SU-DHL-6 (cell line): Measurements from ENCODE around the gene ZNF154.

Experiments used
- H2AFZ ChIP-seq: fragments of 200-600 bp; sonication (generic); 2 replicates; pipeline ENCODE4 v1.6.1; 2014; ENCODE audit warnings: low read depth, mild to moderate bottlenecking, moderate library complexity, mixed read lengths, antibody characterized with exemption, low read length; ENCODE audit not compliant: severe bottlenecking
- H3F3A ChIP-seq: fragments of 200-600 bp; shearing (Covaris generic); 2 replicates; pipeline ENCODE4 v1.6.0; 2016; ENCODE audit warnings: antibody characterized with exemption, mild to moderate bottlenecking; ENCODE audit not compliant: insufficient read depth
- H3K27ac ChIP-seq: fragments of 200-600 bp; sonication (generic); 2 replicates; pipeline ENCODE4 v1.5.1; 2016; ENCODE audit warnings: low read depth, mild to moderate bottlenecking, low read length, moderate library complexity, mixed read lengths
- H3K27me3 ChIP-seq: fragments of 200-600 bp; sonication (generic), shearing (Covaris generic); 2 replicates; pipeline ENCODE4 v1.6.0; 2014; ENCODE audit warnings: mild to moderate bottlenecking, low read length
- H3K36me3 ChIP-seq: fragments of 200-600 bp; sonication (generic); 2 replicates; pipeline ENCODE4 v1.6.1; 2014; ENCODE audit warnings: mild to moderate bottlenecking, low read length, mixed read lengths
- H3K4me2 ChIP-seq: fragments of 300-600, 200-600 bp; shearing (Covaris generic), sonication (generic); 2 replicates; pipeline ENCODE4 v1.6.0; 2014; ENCODE audit warnings: low read length, low read depth, mild to moderate bottlenecking; ENCODE audit not compliant: poor library complexity, severe bottlenecking
- H3K4me3 ChIP-seq: fragments of 200-600 bp; sonication (generic); 2 replicates; pipeline ENCODE4 v1.5.1; 2014; ENCODE audit warnings: antibody characterized with exemption, low read length, mild to moderate bottlenecking, mixed read lengths; ENCODE audit not compliant: insufficient read depth, poor library complexity, severe bottlenecking
- H3K79me2 ChIP-seq: fragments of 200-600 bp; sonication (generic); 2 replicates; pipeline ENCODE4 v1.6.1; 2014; ENCODE audit warnings: mild to moderate bottlenecking, low read length, moderate library complexity; ENCODE audit not compliant: insufficient read depth
- H3K9ac ChIP-seq: fragments of 200-600 bp; sonication (generic); 2 replicates; pipeline ENCODE4 v1.7.0; 2014; ENCODE audit warnings: mild to moderate bottlenecking, low read length
- H3K9me2 ChIP-seq: fragments of 200-600 bp; sonication (generic); replicated peaks from 2 replicates; pipeline ENCODE4 v1.6.1; 2014; ENCODE audit warnings: low read length; ENCODE audit not compliant: insufficient read depth
- H3K9me3 ChIP-seq: fragments of 200-600 bp; sonication (generic); 2 replicates; pipeline ENCODE4 v1.6.1; 2014; ENCODE audit warnings: low read length, mixed read lengths; ENCODE audit not compliant: insufficient read depth
- H4K20me1 ChIP-seq: fragments of 200-600 bp; sonication (generic); 2 replicates; pipeline ENCODE4 v1.6.1; 2014; ENCODE audit warnings: low read depth, mild to moderate bottlenecking, antibody characterized with exemption, low read length, moderate library complexity, mixed read lengths
- CTCF ChIP-seq: fragments of 200-600 bp; sonication (generic); IDR thresholded peaks from one replicate; pipeline ENCODE4 v1.5.1; 2017; ENCODE audit warnings: antibody characterized with exemption, mild to moderate bottlenecking, low read length, moderate library complexity; ENCODE audit not compliant: insufficient read depth, poor library complexity, severe bottlenecking
- EZH2phosphoT487 ChIP-seq: fragments of 200-600 bp; sonication (generic), shearing (Covaris generic); conservative IDR thresholded peaks from 2 replicates; pipeline ENCODE4 v1.6.1; 2018; ENCODE audit warnings: mild to moderate bottlenecking, antibody characterized with exemption, low read length, moderate library complexity, mixed read lengths

The ZNF154 gene

GRCh38 chr19:57719901-57720519 is 11.0 kb upstream of the ZNF154 start:
- no peak overlapping the region for H3K27ac ChIP-seq
- peaks cover 14% of the 10 kb centered on the region for H3K36me3 ChIP-seq
- no peak overlapping the region for H2AFZ ChIP-seq
- TF ChIP-seq CTCF = no peak
- TF ChIP-seq EZH2phosphoT487 = no peak
- H3K9ac ChIP-seq = no peak overlapping the region
- no peaks in the 10 kb centered on the region for H3K79me2 ChIP-seq
- H3K9me2 ChIP-seq = no peaks in the 10 kb centered on the region
- no peaks in the 10 kb centered on the region for H3K27me3 ChIP-seq
- H3F3A ChIP-seq = no peaks in the 10 kb centered on the region
- H4K20me1 ChIP-seq = no peaks in the 10 kb centered on the region
- H3K9me3 ChIP-seq = no peaks in the 10 kb centered on the region
- H3K4me3 ChIP-seq = no peak overlapping the region
- H3K4me2 ChIP-seq = no peak overlapping the region

- no peak overlapping the region for H3K27ac ChIP-seq
- H3F3A ChIP-seq = no peaks in the 10 kb centered on the region
- H3K9me3 ChIP-seq = no peaks in the 10 kb centered on the region
- no peak for TF ChIP-seq EZH2phosphoT487
- TF ChIP-seq CTCF = no peak
- no peak overlapping the region for H2AFZ ChIP-seq
- H3K4me2 ChIP-seq = no peak overlapping the region
- H3K79me2 ChIP-seq = no peaks in the 10 kb centered on the region
- no peaks in the 10 kb centered on the region for H4K20me1 ChIP-seq
- no peak overlapping the region for H3K9ac ChIP-seq
- H3K9me2 ChIP-seq = no peaks in the 10 kb centered on the region
- H3K4me3 ChIP-seq = no peak overlapping the region
- H3K27me3 ChIP-seq = no peaks in the 10 kb centered on the region
- peaks cover 14% of the 10 kb centered on the region for H3K36me3 ChIP-seq
Measured at GRCh38 chr19:57719424-57719823, 10.4 kb upstream of the ZNF154 start.

GRCh38 chr19:57712222-57712621 is 3.2 kb upstream of the ZNF154 start:
- TF ChIP-seq CTCF = no peak
- no peak overlapping the region for H2AFZ ChIP-seq
- H3K79me2 ChIP-seq = no peaks in the 10 kb centered on the region
- H3K4me3 ChIP-seq = no peak overlapping the region
- H3K27ac ChIP-seq = no peak overlapping the region
- H3K9me2 ChIP-seq = no peaks in the 10 kb centered on the region
- no peaks in the 10 kb centered on the region for H3F3A ChIP-seq
- no peak overlapping the region for H3K9ac ChIP-seq
- H3K36me3 ChIP-seq = no peaks in the 10 kb centered on the region
- H4K20me1 ChIP-seq = no peaks in the 10 kb centered on the region
- H3K4me2 ChIP-seq = no peak overlapping the region
- H3K9me3 ChIP-seq = no peaks in the 10 kb centered on the region
- H3K27me3 ChIP-seq = no peaks in the 10 kb centered on the region
